Mammary epithelial cell (primary cell): ENCODE results near the gene GALNT3.

Source experiments
- CTCF ChIP-seq, 2 donors: IDR thresholded peaks in 1 of 2; conservative IDR thresholded peaks in 1 of 2; 2 replicates each; pipeline ENCODE4 v1.5.1; 2011 to 2012; ENCODE audit warnings: inconsistent platforms in 2 of 2, low read length in 2 of 2, mild to moderate bottlenecking in 2 of 2, control low read depth in 1 of 2, low read depth in 1 of 2; ENCODE audit not compliant: insufficient read depth in 1 of 2; ENCODE audit errors: extremely low read depth in 1 of 2
- EZH2 ChIP-seq: IDR thresholded peaks from 2 replicates; pipeline ENCODE4 v1.6.1; 2012; ENCODE audit warnings: low read length, inconsistent platforms, borderline replicate concordance

DNA sequence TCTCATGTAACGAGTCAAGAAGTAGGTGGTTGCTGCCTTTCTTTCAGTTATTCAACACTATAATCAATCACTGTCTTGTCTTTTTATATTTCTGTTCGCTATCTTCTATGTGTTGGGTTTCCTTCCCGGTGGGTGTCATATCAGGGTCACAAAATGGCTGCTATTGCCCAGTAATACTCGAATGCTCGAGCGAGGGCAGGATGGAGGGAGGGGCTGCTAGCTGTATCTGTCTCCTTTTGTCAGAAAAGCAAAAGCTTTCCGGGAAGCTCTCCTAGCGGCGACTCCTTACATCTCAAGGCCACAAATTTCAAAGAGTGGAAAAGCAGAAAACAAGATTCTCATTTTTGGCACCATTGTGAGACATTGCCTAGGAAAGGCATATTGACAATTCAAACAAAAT lies 16.4 kb upstream of the GALNT3 start:
- no peak for TF ChIP-seq CTCF (conservative IDR thresholded peaks at IDR 0.05 in 1 of 2, IDR thresholded peaks at IDR 0.05 in 1 of 2; ENCODE audit: extremely low read depth in 1 of 2, insufficient read depth in 1 of 2, low read depth in 1 of 2, low read length in 2 of 2)
- TF ChIP-seq EZH2, result no peak
